Upper lobe of left lung (tissue), 6 donors: ENCODE measurements around the gene PLXNA4. TPM values are rescaled to one million over a fixed set of nuclear protein-coding genes. Genes with fewer than 3 reads are reported as not detected.

Experiments
- ATAC-seq, 2 donors: fragments of 200-7000 bp; cut with Tn5 transposase; one replicate each; pipeline ENCODE4 v1.9.1; 2022; ENCODE audit warnings: mild to moderate bottlenecking in 2 of 2, moderate library complexity in 2 of 2; ENCODE audit not compliant: low FRiP score in 2 of 2
- DNase-seq, 2 donors: peaks; one replicate each; pipeline ENCODE4 v3.0.0-alpha.2; 2019 to 2020
- H3K27ac ChIP-seq, 4 donors: fragments of 200-600 bp; sonication (generic); one replicate each; pipeline ENCODE4 v1.5.1; 2016 to 2019
- H3K27me3 ChIP-seq, 4 donors: fragments of 200-600 bp; sonication (generic); one replicate each; pipeline ENCODE4 v1.5.1; 2017 to 2019
- H3K36me3 ChIP-seq, 4 donors: fragments of 200-600 bp; sonication (generic); one replicate each; pipeline ENCODE4 v1.5.1; 2016 to 2019
- H3K4me1 ChIP-seq, 4 donors: fragments of 200-600 bp; sonication (generic); one replicate each; pipeline ENCODE4 v1.5.1; 2018 to 2019
- H3K4me3 ChIP-seq, 4 donors: fragments of 200-600 bp; sonication (generic); one replicate each; pipeline ENCODE4 v1.5.1; 2017 to 2019; ENCODE audit warnings: mild to moderate bottlenecking in 2 of 4, moderate library complexity in 1 of 4
- H3K9me3 ChIP-seq, 4 donors: fragments of 200-600 bp; sonication (generic); one replicate each; pipeline ENCODE4 v1.5.1; 2018 to 2019
- CTCF ChIP-seq, 6 experiments: fragments of 450-650 bp in 4 of 6; fragments of 200-600 bp in 2 of 6; sonication (generic) in 2 of 6; IDR thresholded peaks; one replicate each; pipeline ENCODE4 v1.5.1; 2016 to 2019; ENCODE audit warnings: antibody characterized with exemption in 6 of 6
- EP300 ChIP-seq, 4 donors: sonication (generic); formaldehyde crosslinking; IDR thresholded peaks; one replicate each; pipeline ENCODE4 v1.5.1; 2017; ENCODE audit warnings: antibody characterized with exemption in 4 of 4, control low read depth in 2 of 4
- POLR2A ChIP-seq, 4 donors: fragments of 450-650 bp; IDR thresholded peaks; one replicate each; pipeline ENCODE4 v1.5.1; 2016 to 2017; ENCODE audit warnings: antibody characterized with exemption in 4 of 4, mild to moderate bottlenecking in 2 of 4
- POLR2AphosphoS5 ChIP-seq, 2 donors: sonication (generic); formaldehyde crosslinking; IDR thresholded peaks; one replicate each; pipeline ENCODE4 v1.5.1; 2017; ENCODE audit warnings: antibody characterized with exemption in 2 of 2
- WGBS, 2 donors: methylation state at CpG; one replicate each; pipeline ENCODE4 v1.1.5; 2017 to 2018; 5-methylcytosine and 5-hydroxymethylcytosine counted together
- total RNA-seq, 6 donors: library from RNA; depleted of rRNA in 4 of 6; stranded (reverse); fragments of >200 nt in 4 of 6; gene quantifications; one replicate each; pipeline versions ENCODE4 v1.1.0 to v1.2.1, GENCODE V29; 2016 to 2021
- donor health status: DM: no; HTN: no; CAD: no; lungs with moderate emphysema.
- donor health status: DM: no; HTN: yes; CAD: no; lungs with severe emphysema.

PLXNA4 gene
- total RNA-seq, 6 donors from 2014 or later, result 1.1 to 5.9 (median 2.6) TPM

DNA sequence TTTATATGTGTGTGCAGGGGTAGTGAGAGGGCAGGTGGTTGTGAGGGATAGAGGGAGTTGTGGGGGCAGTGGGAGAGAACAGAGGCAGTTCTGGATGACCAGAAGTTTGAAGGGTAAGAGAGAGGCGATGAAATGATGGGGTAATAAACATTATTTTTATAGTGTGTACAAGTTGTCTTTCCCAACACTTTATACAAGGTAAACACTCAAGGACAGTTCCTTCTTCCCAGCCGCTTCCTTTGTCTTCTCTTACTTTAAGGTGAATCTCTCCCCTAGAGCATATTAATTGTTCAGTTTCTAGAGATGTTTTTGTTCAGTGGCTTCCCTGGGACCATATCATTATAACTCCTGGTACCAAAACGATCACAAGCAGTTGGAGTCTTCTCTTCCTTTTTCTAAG, 475.8 kb downstream of the PLXNA4 start:
- WGBS, 2 donors, result 74 to 82% methylated on average over 3 of the region's 3 CpGs
- Histone ChIP-seq H3K36me3 (no peaks in the 10 kb centered on the region), H3K4me1 (no peaks in the 10 kb centered on the region), H3K9me3 (no peaks in the 10 kb centered on the region), H3K4me3 (no peak overlapping the region), H3K27ac (no peak overlapping the region), H3K27me3 (no peaks in the 10 kb centered on the region)
- TF ChIP-seq EP300 (IDR thresholded peaks at IDR 0.05) (no peak), CTCF (IDR thresholded peaks at IDR 0.05) (no peak), POLR2AphosphoS5 (IDR thresholded peaks at IDR 0.05) (no peak), POLR2A (IDR thresholded peaks at IDR 0.05) (no peak)
- no peak for DNase-seq
- ATAC-seq, result no peak

GRCh38 chr7:132099163-132099562, 477.1 kb downstream of the PLXNA4 start:
- H3K36me3 ChIP-seq, result no peaks in the 10 kb centered on the region
- H3K27ac ChIP-seq, result no peak overlapping the region
- no peak overlapping the region for H3K4me3 ChIP-seq
- H3K27me3 ChIP-seq, result no peaks in the 10 kb centered on the region
- ATAC-seq (no peak), DNase-seq (no peak)
- no peaks in the 10 kb centered on the region for H3K4me1 ChIP-seq
- 87 to 92% methylated on average over 2 of the region's 2 CpGs for WGBS, 2 donors
- TF ChIP-seq POLR2A (IDR thresholded peaks at IDR 0.05) (no peak), CTCF (IDR thresholded peaks at IDR 0.05) (no peak), POLR2AphosphoS5 (IDR thresholded peaks at IDR 0.05) (no peak), EP300 (IDR thresholded peaks at IDR 0.05) (no peak)
- H3K9me3 ChIP-seq, result no peaks in the 10 kb centered on the region

DNA sequence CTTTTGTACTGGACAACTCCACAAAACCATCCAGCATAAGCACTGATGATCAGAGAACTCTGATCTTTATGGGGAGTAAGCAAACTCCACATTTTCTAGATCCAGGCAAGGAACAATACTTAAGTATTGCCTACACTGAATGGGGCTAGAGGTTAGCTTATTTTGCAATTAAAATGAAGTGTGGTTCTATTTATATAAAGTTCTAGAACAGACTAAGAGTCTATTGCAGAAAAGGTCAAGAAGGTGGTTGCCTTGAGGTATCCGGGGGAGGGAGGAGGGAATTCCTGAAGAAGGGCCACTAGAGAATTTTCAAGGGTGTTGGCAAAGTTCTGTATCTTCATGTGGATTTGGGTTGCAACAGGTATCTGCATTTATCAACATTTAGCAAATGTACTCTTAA, 477.9 kb downstream of the PLXNA4 start:
- TF ChIP-seq CTCF (IDR thresholded peaks at IDR 0.05) (no peak), POLR2AphosphoS5 (IDR thresholded peaks at IDR 0.05) (no peak), EP300 (IDR thresholded peaks at IDR 0.05) (no peak), POLR2A (IDR thresholded peaks at IDR 0.05) (no peak)
- WGBS, 2 donors, result 52 to 73% methylated on average over 1 of the region's 1 CpG
- Histone ChIP-seq H3K27ac (no peak overlapping the region), H3K36me3 (no peaks in the 10 kb centered on the region), H3K4me3 (no peak overlapping the region), H3K9me3 (no peaks in the 10 kb centered on the region), H3K4me1 (no peaks in the 10 kb centered on the region), H3K27me3 (no peaks in the 10 kb centered on the region)
- ATAC-seq, result no peak
- DNase-seq, result no peak

GRCh38 chr7:132097550-132098134, 478.6 kb downstream of the PLXNA4 start:
- H3K27ac ChIP-seq, result no peak overlapping the region
- H3K4me3 ChIP-seq, result no peak overlapping the region
- no peaks in the 10 kb centered on the region for H3K4me1 ChIP-seq
- DNase-seq (no peak), ATAC-seq (no peak)
- 64 to 71% methylated on average over 9 of the region's 9 CpGs for WGBS, 2 donors
- H3K27me3 ChIP-seq, result no peaks in the 10 kb centered on the region
- TF ChIP-seq POLR2AphosphoS5 (IDR thresholded peaks at IDR 0.05), result no peak
- TF ChIP-seq POLR2A (IDR thresholded peaks at IDR 0.05), result no peak
- no peak for TF ChIP-seq CTCF (IDR thresholded peaks at IDR 0.05)
- no peak for TF ChIP-seq EP300 (IDR thresholded peaks at IDR 0.05)
- no peaks in the 10 kb centered on the region for H3K36me3 ChIP-seq
- H3K9me3 ChIP-seq, result no peaks in the 10 kb centered on the region

GRCh38 chr7:132095111-132095765, 481.0 kb downstream of the PLXNA4 start:
- TF ChIP-seq CTCF (IDR thresholded peaks at IDR 0.05) (no peak), POLR2A (IDR thresholded peaks at IDR 0.05) (no peak), POLR2AphosphoS5 (IDR thresholded peaks at IDR 0.05) (no peak), EP300 (IDR thresholded peaks at IDR 0.05) (no peak)
- ATAC-seq (no peak), DNase-seq (no peak)
- no peaks in the 10 kb centered on the region for H3K4me1 ChIP-seq
- H3K27ac ChIP-seq, result no peak overlapping the region
- H3K36me3 ChIP-seq, result no peaks in the 10 kb centered on the region
- H3K27me3 ChIP-seq, result no peaks in the 10 kb centered on the region
- 73 to 86% methylated on average over 5 of the region's 5 CpGs for WGBS, 2 donors
- no peak overlapping the region for H3K4me3 ChIP-seq
- no peaks in the 10 kb centered on the region for H3K9me3 ChIP-seq
